B cell (primary cell): ENCODE data around the gene FUOM. TPM values are rescaled to one million over a fixed set of nuclear protein-coding genes. Genes with fewer than 3 reads are reported as not detected.
A peak's percentile ranks its signal among the peaks of the same experiment; 100 is the strongest.

Experiments used
- ATAC-seq: fragments of 200-7000 bp; cut with Tn5 transposase; one replicate; pipeline ENCODE4 v1.10.0; 2021; ENCODE audit warnings: low read depth, mild to moderate bottlenecking, moderate number of reproducible peaks, moderate library complexity
- CTCF ChIA-PET: fragments of 350-600 bp; sonication (Branson Sonifier 250); formaldehyde crosslinking; loops from one replicate; lab custom pipeline; 2021; ENCODE audit warnings: antibody characterized with exemption, inconsistent platforms; lab: Charles Lee
- POLR2A ChIA-PET: fragments of 350-600 bp; sonication (Branson Sonifier 250); formaldehyde crosslinking; loops from one replicate; lab custom pipeline; 2021; ENCODE audit warnings: antibody characterized with exemption; lab: Charles Lee
- DNase-seq: peaks from one replicate; pipeline ENCODE4 v3.0.0; 2013
- H2AFZ ChIP-seq: 2 replicates; pipeline ENCODE4 v1.6.1; 2012; ENCODE audit warnings: mild to moderate bottlenecking, low read depth, low read length; ENCODE audit not compliant: insufficient read depth, poor library complexity, severe bottlenecking
- H3K27ac ChIP-seq, 2 donors: 1 replicate in 1 of 2; 2 replicates in 1 of 2; pipeline ENCODE4 v1.5.1; 2012 to 2013; ENCODE audit warnings: low read length in 2 of 2, mild to moderate bottlenecking in 2 of 2, moderate library complexity in 1 of 2
- H3K27me3 ChIP-seq, 4 experiments: fragments of 200-600 bp in 1 of 4; sonication (generic) in 1 of 4; replicated peaks in 1 of 4; 1 replicate in 2 of 4; 2 replicates in 2 of 4; pipeline versions ENCODE4 v1.6.1 to v1.7.0; 2013 to 2016; ENCODE audit warnings: low read length in 3 of 4, mild to moderate bottlenecking in 2 of 4, mixed read lengths in 1 of 4, moderate library complexity in 1 of 4; ENCODE audit not compliant: insufficient read depth in 4 of 4, control insufficient read depth in 3 of 4; ENCODE audit errors: control extremely low read depth in 1 of 4
- H3K36me3 ChIP-seq, 2 experiments: replicated peaks in 1 of 2; 1 replicate in 1 of 2; 2 replicates in 1 of 2; pipeline versions ENCODE4 v1.6.1 to v1.7.1; 2013; ENCODE audit warnings: low read length in 1 of 2; ENCODE audit not compliant: insufficient read depth in 2 of 2, control insufficient read depth in 1 of 2; ENCODE audit errors: control extremely low read depth in 1 of 2, extremely low read depth in 1 of 2
- H3K4me1 ChIP-seq, 2 donors: fragments of 200-600 bp in 1 of 2; sonication (generic) in 1 of 2; 1 replicate in 1 of 2; 2 replicates in 1 of 2; pipeline versions ENCODE4 v1.5.1 to v1.6.1; 2013 to 2017; ENCODE audit warnings: low read length in 2 of 2; ENCODE audit not compliant: control insufficient read depth in 2 of 2, insufficient read depth in 2 of 2
- H3K4me2 ChIP-seq: replicated peaks from 2 replicates; pipeline ENCODE3; 2012; ENCODE audit warnings: mild to moderate bottlenecking, low read depth, low read length; ENCODE audit not compliant: poor library complexity, severe bottlenecking
- H3K4me3 ChIP-seq, 5 experiments: fragments of 200-600 bp in 1 of 5; sonication (generic) in 1 of 5; 1 replicate in 3 of 5; 2 replicates in 2 of 5; pipeline versions ENCODE4 v1.5.1 to v1.7.0; 2011 to 2016; ENCODE audit warnings: low read length in 4 of 5, mild to moderate bottlenecking in 4 of 5, low read depth in 2 of 5, control low read depth in 1 of 5, moderate library complexity in 1 of 5; ENCODE audit not compliant: insufficient read depth in 1 of 5; ENCODE audit errors: control extremely low read depth in 1 of 5, extremely low read depth in 1 of 5
- H3K79me2 ChIP-seq: fragments of 200-600 bp; sonication (generic); one replicate; pipeline ENCODE4 v1.6.0; 2016; ENCODE audit warnings: low read length; ENCODE audit not compliant: control insufficient read depth, insufficient read depth
- H3K9ac ChIP-seq: fragments of 200-600 bp; sonication (generic); 2 replicates; pipeline ENCODE4 v1.6.1; 2017; ENCODE audit warnings: mild to moderate bottlenecking, low read length, moderate library complexity
- H3K9me3 ChIP-seq, 3 donors: one replicate each; pipeline versions ENCODE4 v1.6.1 to v1.7.1; 2013; ENCODE audit warnings: low read length in 2 of 3; ENCODE audit not compliant: control insufficient read depth in 2 of 3, insufficient read depth in 1 of 3; ENCODE audit errors: control extremely low read depth in 1 of 3
- H4K20me1 ChIP-seq: 2 replicates; pipeline ENCODE4 v1.6.0; 2012; ENCODE audit warnings: mild to moderate bottlenecking, low read length; ENCODE audit not compliant: insufficient read depth, control insufficient read depth, poor library complexity, severe bottlenecking
- H3K27ac Mint-ChIP-seq: one replicate; pipeline ENCODE4 v1.8.0; 2021; ENCODE audit warnings: mixed read lengths
- H3K27me3 Mint-ChIP-seq: one replicate; pipeline ENCODE4 v1.8.0; 2021; ENCODE audit warnings: mixed read lengths
- H3K4me1 Mint-ChIP-seq: one replicate; pipeline ENCODE4 v1.8.0; 2021; ENCODE audit warnings: mixed read lengths
- H3K4me3 Mint-ChIP-seq: one replicate; pipeline ENCODE4 v1.8.0; 2021; ENCODE audit warnings: mixed read lengths
- H3K9me3 Mint-ChIP-seq: one replicate; pipeline ENCODE4 v1.8.0; 2022; ENCODE audit warnings: mixed read lengths; ENCODE audit not compliant: insufficient read depth
- EZH2 ChIP-seq: IDR thresholded peaks from 2 replicates; pipeline ENCODE4 v1.6.1; 2012; ENCODE audit warnings: borderline replicate concordance, low read depth, mild to moderate bottlenecking, moderate library complexity, low read length; ENCODE audit not compliant: insufficient read depth, poor library complexity, severe bottlenecking
- WGBS: methylation state at CpG from one replicate; pipeline ENCODE4 v1.1.5; 2013; ENCODE audit warnings: missing lambda C conversion rate; ENCODE audit not compliant: insufficient coverage; 5-methylcytosine and 5-hydroxymethylcytosine counted together
- intact Hi-C: fragments of 100-400 bp; cut with micrococcal nuclease; formaldehyde crosslinking; loops from one replicate; pipeline ENCODE4 v1.10.0; 2022
- polyA plus RNA-seq: library from polyadenylated mRNA; depleted of rRNA; stranded (reverse); fragments of >200 nt; gene quantifications from 2 replicates; pipeline ENCODE4 v1.2.3, GENCODE V29; 2012
- total RNA-seq, 2 donors: library from RNA; stranded (reverse); fragments of 120-200 nt in 1 of 2; gene quantifications; 1 replicate in 1 of 2; 2 replicates in 1 of 2; pipeline versions ENCODE4 v1.2.3 to v1.2.4, GENCODE V29; 2013 to 2022
- TF ChIP-seq, protein P1 (sequence below): fragments of 200-600 bp; IDR thresholded peaks from one replicate; pipeline ENCODE4 v1.8.0; 2022; ENCODE audit warnings: antibody characterized with exemption, mild to moderate bottlenecking

Gene FUOM
- total and polyA plus RNA-seq, 2 donors (not counting 1 experiment from before 2014, with no cell fraction given) = 23.8 to 30.7 TPM

GRCh38 chr10:133400624-133401424, 43.0 kb upstream of the FUOM start:
- no peak overlapping the region for H3K9ac ChIP-seq
- H3K27ac Mint-ChIP-seq = peak overlapping the region; percentile 54
- POLR2A ChIA-PET = no interaction called here
- H3K4me2 ChIP-seq = peak overlapping the region; percentile 58
- no peak overlapping the region for H2AFZ ChIP-seq
- peaks cover 2 to 55% of the 10 kb centered on the region in 2 experiments for H3K36me3 ChIP-seq
- H3K9me3 Mint-ChIP-seq = no peaks in the 10 kb centered on the region
- no peak for TF ChIP-seq EZH2
- TF ChIP-seq, protein P1, sequence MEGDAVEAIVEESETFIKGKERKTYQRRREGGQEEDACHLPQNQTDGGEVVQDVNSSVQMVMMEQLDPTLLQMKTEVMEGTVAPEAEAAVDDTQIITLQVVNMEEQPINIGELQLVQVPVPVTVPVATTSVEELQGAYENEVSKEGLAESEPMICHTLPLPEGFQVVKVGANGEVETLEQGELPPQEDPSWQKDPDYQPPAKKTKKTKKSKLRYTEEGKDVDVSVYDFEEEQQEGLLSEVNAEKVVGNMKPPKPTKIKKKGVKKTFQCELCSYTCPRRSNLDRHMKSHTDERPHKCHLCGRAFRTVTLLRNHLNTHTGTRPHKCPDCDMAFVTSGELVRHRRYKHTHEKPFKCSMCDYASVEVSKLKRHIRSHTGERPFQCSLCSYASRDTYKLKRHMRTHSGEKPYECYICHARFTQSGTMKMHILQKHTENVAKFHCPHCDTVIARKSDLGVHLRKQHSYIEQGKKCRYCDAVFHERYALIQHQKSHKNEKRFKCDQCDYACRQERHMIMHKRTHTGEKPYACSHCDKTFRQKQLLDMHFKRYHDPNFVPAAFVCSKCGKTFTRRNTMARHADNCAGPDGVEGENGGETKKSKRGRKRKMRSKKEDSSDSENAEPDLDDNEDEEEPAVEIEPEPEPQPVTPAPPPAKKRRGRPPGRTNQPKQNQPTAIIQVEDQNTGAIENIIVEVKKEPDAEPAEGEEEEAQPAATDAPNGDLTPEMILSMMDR = no peak
- peaks cover 55% of the 10 kb centered on the region for H4K20me1 ChIP-seq
- 69% methylated on average over 9 of the region's 10 CpGs for WGBS
- H3K4me3 Mint-ChIP-seq = peak overlapping the region; percentile 53
- H3K4me1 Mint-ChIP-seq = peaks cover 48% of the 10 kb centered on the region
- peak overlapping the region in 1 of 2 donors; percentile 42 for H3K27ac ChIP-seq
- H3K4me3 ChIP-seq = peak overlapping the region in 2 of 5 experiments; percentile 2 to 5
- no peaks in the 10 kb centered on the region for H3K9me3 ChIP-seq
- ATAC-seq (peak; percentile 54), DNase-seq (peak; percentile 41)
- CTCF ChIA-PET = interaction anchor here (1.0 kb wide), 1 partner anchor 71 kb away, joined by 10 read pairs; no protein-coding TSS in a partner anchor
- no peaks in the 10 kb centered on the region for H3K27me3 ChIP-seq
- intact Hi-C loops = loop anchor here (10.0 kb wide), 1 partner anchor 94 kb away; no protein-coding TSS in a partner anchor
- H3K4me1 ChIP-seq = peaks cover 19 to 20% of the 10 kb centered on the region in 2 donors
- H3K79me2 ChIP-seq = peaks cover 20% of the 10 kb centered on the region
- H3K27me3 Mint-ChIP-seq = no peaks in the 10 kb centered on the region

DNA sequence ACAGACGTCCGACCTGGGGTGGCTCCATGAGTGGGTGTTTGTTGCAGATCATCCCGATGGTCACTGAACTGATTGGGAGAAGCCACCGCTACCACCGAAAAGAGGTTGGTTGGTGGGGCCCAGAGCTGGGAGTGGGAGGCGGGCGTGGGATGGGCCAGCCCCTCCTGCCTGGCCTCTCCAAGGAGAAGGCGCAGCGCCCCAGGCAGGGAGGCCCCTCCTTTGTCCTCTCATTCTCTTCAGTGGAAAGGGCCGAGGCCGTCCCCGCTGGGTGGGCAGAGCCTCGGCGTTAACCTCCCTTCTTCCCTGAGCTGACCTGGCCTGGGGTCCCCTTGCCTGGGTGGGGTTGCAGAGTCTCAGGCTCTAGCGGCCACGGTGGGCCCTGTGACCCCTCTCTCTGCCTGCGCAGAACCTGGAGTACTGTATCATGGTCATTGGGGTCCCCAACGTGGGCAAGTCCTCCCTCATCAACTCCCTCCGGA, 41.3 kb upstream of the FUOM start:
- ATAC-seq (no peak), DNase-seq (no peak)
- no peak overlapping the region for H3K4me3 Mint-ChIP-seq
- H3K27ac Mint-ChIP-seq = no peak overlapping the region
- intact Hi-C loops = no loop called here
- no peaks in the 10 kb centered on the region for H3K27me3 ChIP-seq
- H3K9me3 ChIP-seq = no peaks in the 10 kb centered on the region
- H4K20me1 ChIP-seq = peaks cover 39% of the 10 kb centered on the region
- WGBS = 97% methylated on average over 19 of the region's 19 CpGs
- no peaks in the 10 kb centered on the region for H3K27me3 Mint-ChIP-seq
- H2AFZ ChIP-seq = no peak overlapping the region
- no peak overlapping the region for H3K4me2 ChIP-seq
- H3K4me1 ChIP-seq = peaks cover 14 to 25% of the 10 kb centered on the region in 2 donors
- no peak overlapping the region for H3K9ac ChIP-seq
- TF ChIP-seq, protein P1 = no peak
- TF ChIP-seq EZH2 = no peak
- H3K4me1 Mint-ChIP-seq = peaks cover 46% of the 10 kb centered on the region
- H3K9me3 Mint-ChIP-seq = no peaks in the 10 kb centered on the region
- peaks cover 2 to 57% of the 10 kb centered on the region in 2 experiments for H3K36me3 ChIP-seq
- H3K4me3 ChIP-seq = no peak overlapping the region
- H3K79me2 ChIP-seq = peaks cover 32% of the 10 kb centered on the region
- H3K27ac ChIP-seq = no peak overlapping the region
- CTCF ChIA-PET = interaction anchor here (1.2 kb wide), 1 partner anchor 39 kb away, joined by 3 read pairs; no protein-coding TSS in a partner anchor
- POLR2A ChIA-PET = interaction anchor here (0.7 kb wide), 1 partner anchor 79 kb away, joined by 3 read pairs; no protein-coding TSS in a partner anchor
